Body of pancreas (tissue), 4 donors: Measurements from ENCODE around the gene GALNT9. TPM values are rescaled to one million over a fixed set of nuclear protein-coding genes. Genes with fewer than 3 reads are reported as not detected.

Experiments used
- ATAC-seq: fragments of 150-250 bp; one replicate; pipeline ENCODE4 v1.9.1; 2016
- DNase-seq, 4 donors: peaks; one replicate each; pipeline ENCODE4 v3.0.0-alpha.2; 2019
- H3K27ac ChIP-seq, 4 donors: fragments of 200-600 bp; sonication (generic); 1 replicate in 3 of 4; 2 replicates in 1 of 4; pipeline versions ENCODE4 v1.5.1 to v1.6.1; 2016 to 2019; ENCODE audit warnings: mild to moderate bottlenecking in 1 of 4, mixed read lengths in 1 of 4, moderate library complexity in 1 of 4
- H3K27me3 ChIP-seq, 2 donors: fragments of 200-600 bp; sonication (generic); one replicate each; pipeline ENCODE4 v1.6.0; 2016; ENCODE audit warnings: mild to moderate bottlenecking in 1 of 2
- H3K36me3 ChIP-seq, 2 donors: fragments of 200-600 bp; sonication (generic); replicated peaks in 1 of 2; 2 replicates each; pipeline ENCODE4 v1.5.1; 2016; ENCODE audit warnings: low read depth in 2 of 2; ENCODE audit not compliant: insufficient read depth in 1 of 2
- H3K4me1 ChIP-seq: fragments of 200-600 bp; sonication (generic); one replicate; pipeline ENCODE4 v1.6.0; 2016
- H3K4me3 ChIP-seq, 2 donors: fragments of 200-600 bp; sonication (generic); 1 replicate in 1 of 2; 2 replicates in 1 of 2; pipeline ENCODE4 v1.5.1; 2016 to 2019
- H3K9me3 ChIP-seq, 3 donors: fragments of 200-600 bp; sonication (generic); 1 replicate in 2 of 3; 2 replicates in 1 of 3; pipeline ENCODE4 v1.5.1; 2016
- CTCF ChIP-seq, 7 experiments: fragments of 450-650 bp in 4 of 7; fragments of 200-600 bp in 3 of 7; sonication (generic) in 3 of 7; IDR thresholded peaks; one replicate each; pipeline ENCODE4 v1.5.1; 2016 to 2019; ENCODE audit warnings: antibody characterized with exemption in 7 of 7
- POLR2A ChIP-seq, 3 donors: fragments of 450-650 bp; IDR thresholded peaks; one replicate each; pipeline ENCODE4 v1.6.1; 2016; ENCODE audit warnings: antibody characterized with exemption in 3 of 3, mild to moderate bottlenecking in 2 of 3
- WGBS, 2 donors: methylation state at CpG; one replicate each; pipeline ENCODE4 v1.1.5; 2017; 5-methylcytosine and 5-hydroxymethylcytosine counted together
- intact Hi-C: fragments of 100-400 bp; cut with DNase I; formaldehyde crosslinking; loops from one replicate; pipeline ENCODE4 v1.15.1; 2023
- total RNA-seq, 2 donors: library from RNA; depleted of rRNA; stranded (reverse); fragments of >200 nt; gene quantifications; one replicate each; pipeline ENCODE4 v1.1.0, GENCODE V29; 2016

The GALNT9 gene
- total RNA-seq, 2 donors from 2014 or later: not detected

- intact Hi-C loops: no loop called here
- Histone ChIP-seq H3K9me3 (no peaks in the 10 kb centered on the region), H3K36me3 (no peaks in the 10 kb centered on the region), H3K27ac (no peak overlapping the region), H3K27me3 (peaks cover 0 to 7% of the 10 kb centered on the region in 2 donors), H3K4me1 (no peaks in the 10 kb centered on the region), H3K4me3 (no peak overlapping the region)
- TF ChIP-seq POLR2A (IDR thresholded peaks at IDR 0.05) (no peak), CTCF (IDR thresholded peaks at IDR 0.05) (no peak)
- whole genome bisulfite sequencing, 2 donors: 78 to 92% methylated on average over 2 of the region's 2 CpGs
- DNase-seq (no peak), ATAC-seq (no peak)
Measured at GRCh38 chr12:132166093-132166492, 163.3 kb downstream of the GALNT9 start.

GRCh38 chr12:132165584-132165983, 163.8 kb downstream of the GALNT9 start:
- intact Hi-C loops: no loop called here
- DNase-seq (no peak), ATAC-seq (no peak)
- TF ChIP-seq CTCF (IDR thresholded peaks at IDR 0.05): no peak
- TF ChIP-seq POLR2A (IDR thresholded peaks at IDR 0.05): no peak
- Histone ChIP-seq H3K9me3 (no peaks in the 10 kb centered on the region), H3K36me3 (no peaks in the 10 kb centered on the region), H3K4me3 (no peak overlapping the region), H3K4me1 (no peaks in the 10 kb centered on the region), H3K27me3 (peaks cover 0 to 2% of the 10 kb centered on the region in 2 donors), H3K27ac (no peak overlapping the region)
- 95% methylated on average over 6 of the region's 6 CpGs for WGBS, 2 donors

- Histone ChIP-seq H3K9me3 (no peaks in the 10 kb centered on the region), H3K27ac (no peak overlapping the region), H3K4me3 (no peak overlapping the region), H3K27me3 (no peaks in the 10 kb centered on the region), H3K4me1 (no peaks in the 10 kb centered on the region), H3K36me3 (no peaks in the 10 kb centered on the region)
- intact Hi-C loops: no loop called here
- no peak for DNase-seq
- TF ChIP-seq CTCF (IDR thresholded peaks at IDR 0.05) (no peak), POLR2A (IDR thresholded peaks at IDR 0.05) (no peak)
- 70 to 75% methylated on average over 7 of the region's 7 CpGs for WGBS, 2 donors
- no peak for ATAC-seq
Measured at GRCh38 chr12:132164426-132164825, 165.0 kb downstream of the GALNT9 start.

- no peaks in the 10 kb centered on the region for H3K27me3 ChIP-seq
- DNase-seq (no peak), ATAC-seq (no peak)
- H3K4me1 ChIP-seq: no peaks in the 10 kb centered on the region
- no peak for TF ChIP-seq POLR2A (IDR thresholded peaks at IDR 0.05)
- peak in 1 of 7 experiments; percentile 6 for TF ChIP-seq CTCF (IDR thresholded peaks at IDR 0.05)
- WGBS, 2 donors: 32 to 38% methylated on average over 8 to 11 of the region's 11 CpGs
- H3K27ac ChIP-seq: no peak overlapping the region
- intact Hi-C loops: no loop called here
- no peaks in the 10 kb centered on the region for H3K36me3 ChIP-seq
- no peaks in the 10 kb centered on the region for H3K9me3 ChIP-seq
- H3K4me3 ChIP-seq: no peak overlapping the region
Measured at GRCh38 chr12:132163911-132164288, 165.5 kb downstream of the GALNT9 start.

- DNase-seq (no peak), ATAC-seq (no peak)
- no peak overlapping the region for H3K4me3 ChIP-seq
- no peaks in the 10 kb centered on the region for H3K9me3 ChIP-seq
- H3K36me3 ChIP-seq: no peaks in the 10 kb centered on the region
- no peaks in the 10 kb centered on the region for H3K27me3 ChIP-seq
- intact Hi-C loops: no loop called here
- 40 to 54% methylated on average over 20 to 25 of the region's 26 CpGs for WGBS, 2 donors
- H3K4me1 ChIP-seq: no peaks in the 10 kb centered on the region
- no peak overlapping the region for H3K27ac ChIP-seq
- TF ChIP-seq POLR2A (IDR thresholded peaks at IDR 0.05): no peak
- no peak for TF ChIP-seq CTCF (IDR thresholded peaks at IDR 0.05)
Measured at GRCh38 chr12:132163041-132163910, 166.1 kb downstream of the GALNT9 start.
